CD4-positive, alpha-beta T cell treated with Interleukin-2 at 100 ng/mL for 4 hours (primary cell): ENCODE data around the gene PLAU.
"Not testable (repeated sequence)": the region's sequence is repeated elsewhere in the genome, so short reads cannot be mapped to it uniquely, and the experiment has no call there.

Experiments used
- DNase-seq: peaks from one replicate; pipeline ENCODE4 v3.0.0-alpha.2; 2020; ENCODE audit warnings: low spot score

The PLAU gene

DNA sequence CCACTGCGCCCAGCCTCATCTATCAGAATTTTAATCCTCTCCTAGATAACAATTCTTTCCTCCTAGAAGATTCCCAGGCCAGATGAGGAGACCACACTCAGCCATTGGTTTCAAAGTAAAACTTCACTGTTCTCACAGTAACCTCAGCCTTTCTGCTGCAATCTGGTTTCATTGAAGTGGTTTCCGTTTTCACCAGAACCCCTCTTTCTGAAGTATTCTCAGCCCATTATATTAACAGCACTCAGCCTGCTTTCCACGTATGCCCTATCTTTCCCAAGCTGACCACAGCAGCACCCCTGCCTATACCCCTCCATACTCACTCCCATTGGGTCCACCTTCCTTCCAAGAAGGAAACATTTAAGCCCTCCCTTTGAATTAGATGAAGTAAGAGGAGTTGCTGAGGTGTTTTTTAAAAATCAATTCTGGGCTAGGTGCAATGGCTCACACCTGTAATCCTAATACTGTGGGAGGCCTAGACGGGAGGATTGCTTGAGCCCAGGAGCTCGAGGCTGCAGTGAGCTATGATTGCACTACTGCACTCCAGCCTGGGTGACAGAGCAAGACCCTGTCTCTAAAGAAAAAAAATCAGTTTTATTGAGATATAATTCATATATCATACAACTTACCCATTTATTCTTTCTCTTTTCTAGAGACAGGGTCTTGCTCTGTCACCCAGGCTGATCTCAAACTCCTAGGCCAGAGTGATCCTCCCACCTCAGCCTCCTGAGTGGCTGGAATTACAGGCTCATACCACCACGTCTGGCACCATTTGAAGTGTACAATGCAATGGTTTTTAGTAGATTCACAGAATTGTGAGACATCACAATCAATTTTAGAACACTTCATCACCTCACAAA, 11.3 kb downstream of the PLAU start:
- peak; percentile 70 for DNase-seq

DNA sequence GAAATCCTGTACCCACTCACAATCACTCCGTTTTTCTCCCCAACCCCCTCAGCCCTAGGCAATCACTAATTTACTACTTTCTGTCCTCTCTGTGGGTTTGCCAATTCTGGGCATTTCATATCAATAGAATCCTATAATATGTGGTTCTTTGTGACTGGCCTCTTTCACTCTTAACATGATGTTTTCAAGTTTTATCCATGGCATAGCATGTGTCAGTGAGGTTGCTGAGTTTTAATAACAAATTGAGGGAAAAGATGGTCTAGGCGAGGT, 11.9 kb downstream of the PLAU start:
- no peak for DNase-seq

DNA sequence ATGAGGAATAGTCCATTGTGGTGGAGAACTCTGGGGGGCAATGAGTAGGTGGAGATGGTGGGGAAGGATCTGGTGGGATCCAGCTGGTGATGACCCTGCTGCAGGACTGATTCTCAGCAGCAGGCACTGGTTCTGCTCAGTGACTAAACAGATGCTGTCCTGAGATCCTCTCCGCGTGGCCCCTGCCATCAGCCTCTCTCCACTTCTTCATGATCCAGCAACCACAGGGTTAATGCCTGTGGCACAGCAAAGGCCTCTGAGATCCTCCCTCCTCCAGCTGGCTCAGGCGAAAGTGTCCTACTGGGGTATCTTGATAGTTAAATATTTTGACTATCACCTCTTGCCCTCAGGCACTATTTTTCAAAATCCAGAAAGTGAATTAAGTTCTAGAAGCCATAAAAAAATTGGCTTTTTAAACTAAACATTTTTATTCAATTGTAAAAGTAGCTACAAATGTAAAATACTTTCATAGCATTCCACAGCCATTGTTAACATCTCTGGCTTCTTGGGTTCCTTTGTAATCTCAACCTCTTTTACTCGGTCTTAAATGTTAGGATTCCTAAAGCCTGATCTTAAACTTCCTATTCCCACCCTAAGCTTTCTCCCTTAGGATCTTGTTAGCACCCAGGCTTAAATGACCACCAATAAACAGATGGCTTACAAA, 13.1 kb downstream of the PLAU start:
- DNase-seq, result no peak

DNA sequence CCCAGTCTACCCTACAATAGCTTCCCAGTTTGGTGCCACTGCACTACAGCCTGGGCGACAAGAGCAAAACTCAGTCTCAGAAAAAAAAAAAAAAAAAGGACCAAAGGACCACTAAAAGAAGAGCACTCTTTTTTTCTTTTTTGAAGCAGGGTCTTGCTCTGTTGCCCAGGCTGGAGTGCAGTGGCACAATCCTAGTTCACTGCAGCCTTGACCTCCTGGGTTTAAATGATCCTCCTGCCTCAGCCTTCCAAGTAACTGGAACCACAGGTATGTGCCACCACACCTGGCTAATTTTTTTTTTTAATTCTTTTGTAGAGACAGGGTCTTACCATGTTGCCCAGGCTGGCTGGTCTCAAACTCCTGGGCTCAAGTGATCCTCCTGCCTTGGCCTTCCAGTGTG, 14.0 kb downstream of the PLAU start:
- no peak for DNase-seq

DNA sequence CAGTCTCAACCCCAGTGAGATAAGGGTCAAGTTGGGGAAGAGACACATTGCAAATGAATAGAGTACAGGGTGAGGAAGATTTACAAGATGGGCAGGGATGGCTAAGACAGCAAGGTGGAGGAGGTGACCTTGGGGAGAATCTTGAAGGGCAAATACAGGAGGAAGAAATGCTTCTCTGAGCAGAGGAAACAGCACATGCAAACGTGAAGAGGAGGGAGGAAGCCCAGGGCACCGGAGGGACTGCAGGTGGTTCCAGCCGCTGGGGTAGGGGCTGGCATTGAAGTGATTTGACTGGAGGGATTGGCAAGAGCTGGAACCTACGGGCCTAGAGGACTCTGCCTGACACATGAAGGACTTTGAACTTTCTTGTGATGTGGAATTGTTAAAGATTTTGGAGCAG, 14.6 kb downstream of the PLAU start:
- no peak for DNase-seq

DNA sequence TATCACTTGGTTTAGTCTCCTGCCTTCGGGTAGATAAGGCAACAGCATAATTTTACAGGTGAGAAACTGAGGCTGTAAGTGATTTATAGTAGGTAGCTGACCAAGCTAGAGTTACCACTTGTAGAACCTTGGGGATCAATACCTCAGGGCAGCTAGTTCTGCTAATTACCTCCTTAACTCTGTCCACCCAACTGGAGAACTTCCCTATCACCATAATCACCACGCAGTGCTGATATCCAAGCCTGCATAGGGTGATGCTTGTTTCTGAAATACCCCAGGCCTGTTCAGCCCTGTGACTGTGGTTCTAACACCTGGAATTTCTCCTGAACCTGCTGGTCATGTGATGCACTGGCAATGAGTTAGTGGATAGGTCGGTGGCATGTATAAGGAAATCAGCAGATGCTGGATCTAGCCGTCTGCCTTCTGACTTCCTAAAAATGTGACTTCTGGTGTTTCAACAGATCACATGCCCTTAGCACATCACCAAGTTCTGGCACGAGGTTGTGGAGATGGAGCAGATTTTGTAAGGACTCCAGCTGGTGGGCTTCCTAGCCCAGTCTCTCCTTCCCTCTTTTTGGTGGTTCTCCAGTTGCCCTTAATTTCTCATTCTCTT, 15.3 kb downstream of the PLAU start:
- DNase-seq, result no peak

DNA sequence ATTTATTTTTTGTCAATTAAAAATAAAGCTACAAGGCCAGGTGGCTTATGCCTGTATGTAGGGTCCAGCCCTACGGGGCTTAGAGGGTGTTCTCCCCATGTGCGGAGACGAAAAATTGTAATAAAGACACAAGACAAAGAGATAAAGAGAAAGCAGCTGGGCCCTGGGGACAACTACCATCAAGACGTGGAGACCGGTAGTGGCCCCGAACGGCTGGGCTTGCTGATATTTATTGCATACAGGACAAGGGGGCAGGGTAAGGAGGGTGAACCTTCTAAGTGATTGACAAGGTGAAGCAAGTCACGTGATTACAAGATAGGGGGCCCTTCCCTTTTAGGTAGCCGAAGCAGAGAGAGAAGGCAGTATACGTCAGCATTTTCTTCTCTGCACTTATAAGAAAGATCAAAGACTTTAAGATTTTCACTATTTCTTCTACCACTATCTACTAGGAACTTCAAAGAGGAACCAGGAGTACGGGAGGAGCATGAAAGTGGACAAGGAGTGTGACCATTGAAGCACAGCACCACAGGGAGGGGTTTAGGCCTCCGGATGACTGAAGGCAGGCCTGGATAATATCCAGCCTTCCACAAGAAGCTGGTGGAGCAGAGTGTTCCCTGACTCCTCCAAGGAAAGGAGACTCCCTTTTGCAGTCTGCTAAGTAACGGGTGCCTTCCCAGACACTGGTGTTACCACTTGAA, 19.8 kb downstream of the PLAU start:
- not testable (repeated sequence) for DNase-seq

DNA sequence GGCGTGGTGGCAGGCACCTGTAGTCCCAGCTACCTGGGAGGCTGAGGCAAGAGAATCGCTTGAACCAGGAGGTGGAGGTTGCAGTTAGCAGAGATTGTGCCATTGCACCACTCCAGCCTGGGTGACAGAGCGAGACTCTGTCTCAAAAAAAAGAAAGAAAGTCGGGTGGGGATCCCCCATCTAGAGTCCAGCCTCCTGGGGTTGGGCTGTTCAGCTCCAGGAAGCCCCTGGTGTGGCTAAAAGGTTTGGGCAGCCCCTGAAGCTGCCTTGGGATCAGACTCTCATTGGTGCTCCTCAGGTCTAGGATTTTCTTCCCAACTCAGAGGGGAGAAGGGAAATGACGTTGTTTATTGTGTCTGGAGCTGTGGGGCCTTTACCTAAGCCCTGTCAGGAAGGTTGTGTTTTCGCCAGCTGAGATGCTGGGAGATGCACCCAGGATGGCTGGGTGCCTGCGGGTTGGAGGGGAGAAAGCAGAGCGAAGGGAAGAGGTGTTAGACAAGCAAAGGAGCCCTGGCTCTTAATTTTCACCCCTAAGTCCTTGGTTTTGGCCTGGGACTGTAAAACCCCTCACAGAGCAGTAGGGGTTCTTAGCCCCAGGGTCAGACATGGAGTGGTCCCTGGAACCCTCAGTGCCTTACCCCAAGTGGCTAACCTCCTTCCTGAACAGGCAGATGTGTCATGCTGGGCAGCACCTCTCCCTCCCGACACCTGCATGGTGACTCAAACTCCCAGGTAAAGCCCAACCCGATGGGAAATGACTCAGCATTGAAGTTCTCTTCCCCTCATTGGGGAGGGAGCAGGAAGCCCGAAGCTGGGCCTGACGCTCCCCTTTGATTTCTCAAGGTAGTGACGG, 21.1 kb downstream of the PLAU start:
- peak; percentile 86 for DNase-seq

DNA sequence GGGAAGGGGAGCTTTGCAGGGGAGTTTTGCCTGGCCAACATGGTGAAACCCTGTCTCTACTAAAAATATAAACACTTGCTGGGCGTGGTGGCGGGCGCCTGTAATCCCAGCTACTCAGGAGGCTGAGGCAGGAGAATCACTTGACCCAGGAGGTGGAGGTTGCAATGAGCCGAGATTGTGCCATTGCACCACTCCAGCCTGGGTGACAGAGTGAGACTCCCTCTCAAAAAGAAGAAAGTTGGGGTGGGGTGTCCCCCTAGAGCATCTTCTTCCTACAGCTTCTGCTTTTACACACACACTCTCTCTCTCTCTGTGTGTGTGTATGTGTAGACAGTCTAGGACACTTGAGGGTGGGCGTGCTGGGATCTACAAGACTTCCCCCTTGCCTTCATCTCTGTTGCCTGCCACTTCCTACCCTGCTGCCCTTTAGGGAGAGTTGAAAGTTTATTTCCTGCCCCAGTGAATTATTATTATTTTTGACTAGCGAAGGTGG, 21.7 kb downstream of the PLAU start:
- no peak for DNase-seq

DNA sequence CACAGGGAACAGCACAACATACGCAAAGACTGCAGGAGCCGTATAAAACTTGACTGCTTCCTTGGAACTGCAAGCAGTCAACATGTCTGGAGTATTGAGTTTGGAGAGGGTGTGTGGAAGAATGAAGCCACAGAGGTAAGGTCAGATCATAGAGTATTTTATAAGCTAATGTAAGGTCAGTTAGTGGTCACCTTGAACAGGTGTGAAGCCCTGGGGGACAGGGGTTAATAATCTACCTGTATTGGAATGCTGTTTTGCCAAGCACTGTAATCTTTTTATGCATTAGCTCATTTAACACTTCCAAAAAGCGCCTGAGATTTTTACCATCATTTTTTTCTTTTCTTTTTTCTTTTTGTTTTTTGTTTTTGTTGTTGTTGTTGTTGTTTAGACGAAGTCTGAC, 23.1 kb downstream of the PLAU start:
- DNase-seq, result no peak

DNA sequence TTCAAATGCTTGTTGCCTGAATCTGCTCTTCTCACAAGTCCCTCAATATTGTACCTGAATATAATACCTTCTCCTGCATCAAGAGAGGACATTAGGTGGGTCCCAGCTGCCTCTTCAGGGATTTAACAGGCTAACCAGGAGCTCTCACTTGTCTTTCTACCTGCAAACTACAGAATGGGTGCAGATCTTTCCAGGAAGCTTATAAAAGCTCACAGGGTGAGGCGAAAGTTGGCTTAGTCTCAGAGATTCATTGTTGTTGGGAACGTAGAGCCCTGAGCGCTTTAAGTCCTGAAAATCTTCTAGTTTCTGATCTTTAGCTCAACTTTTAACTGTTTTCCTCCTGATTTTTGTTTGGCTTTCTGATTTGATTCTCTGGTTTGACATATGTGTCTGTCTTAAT, 25.0 kb downstream of the PLAU start:
- no peak for DNase-seq

DNA sequence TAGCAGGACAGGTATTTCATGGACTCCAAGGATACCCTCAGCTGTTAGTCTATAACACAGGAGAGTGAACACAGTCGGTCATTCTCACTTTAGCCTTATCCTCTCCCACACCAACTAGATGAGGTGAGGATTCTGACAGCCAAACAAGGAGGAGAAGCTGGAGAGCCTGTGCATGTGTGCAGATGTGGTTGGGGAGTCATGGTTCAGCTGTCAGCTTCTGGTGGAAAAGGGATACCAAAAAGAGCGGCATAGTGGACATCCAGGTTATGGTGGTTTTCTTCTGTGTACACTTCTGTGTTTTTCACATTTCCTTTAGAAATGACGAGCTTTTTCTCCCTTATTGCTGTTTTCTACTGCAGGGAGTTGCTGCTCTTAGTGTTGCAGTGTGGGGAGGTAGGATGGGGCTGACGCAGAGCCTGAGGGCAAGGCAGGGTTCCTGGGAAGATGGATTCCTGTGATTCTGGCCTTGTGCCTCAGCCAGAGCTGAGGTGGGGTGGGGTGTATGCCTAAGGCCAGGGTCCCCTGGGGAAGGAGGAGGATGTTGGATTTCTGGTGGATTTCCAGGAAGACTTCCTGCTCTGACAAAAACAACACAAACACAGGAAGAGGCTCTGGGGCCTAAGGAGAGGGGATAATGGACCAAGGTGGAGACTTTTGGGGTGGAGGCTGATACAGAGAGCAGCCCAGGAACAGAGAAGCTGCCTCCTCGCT, 26.6 kb downstream of the PLAU start:
- no peak for DNase-seq

DNA sequence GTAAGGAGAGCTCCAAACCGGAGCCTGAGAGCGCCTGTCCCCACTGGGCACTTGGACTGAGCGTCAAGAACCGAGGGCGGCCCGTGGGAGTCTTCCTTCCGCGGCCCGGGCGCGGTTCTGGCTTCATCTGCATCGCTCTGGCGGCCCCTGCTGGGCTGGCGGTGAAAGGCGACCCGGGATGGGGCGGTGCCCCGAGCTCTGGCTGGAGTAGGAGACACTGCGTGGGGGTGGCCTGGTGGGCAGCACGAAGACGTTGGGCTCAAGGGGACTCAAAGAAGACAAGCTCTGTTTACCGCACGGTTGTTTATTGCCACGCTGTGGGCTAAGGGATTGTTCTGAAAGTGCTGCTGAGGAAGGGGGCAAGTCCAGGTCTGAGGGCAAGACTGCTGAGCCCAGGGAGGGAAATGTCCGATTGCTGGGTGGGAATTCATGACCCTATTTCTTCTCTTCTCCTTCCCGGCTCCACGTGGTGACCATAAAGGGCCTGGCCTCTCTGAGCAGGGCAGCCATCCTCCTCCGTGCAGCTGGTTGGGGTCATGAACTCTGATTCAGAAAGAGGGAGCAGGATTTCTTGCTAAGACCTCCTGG, 29.8 kb downstream of the PLAU start:
- peak; percentile 87 for DNase-seq

DNA sequence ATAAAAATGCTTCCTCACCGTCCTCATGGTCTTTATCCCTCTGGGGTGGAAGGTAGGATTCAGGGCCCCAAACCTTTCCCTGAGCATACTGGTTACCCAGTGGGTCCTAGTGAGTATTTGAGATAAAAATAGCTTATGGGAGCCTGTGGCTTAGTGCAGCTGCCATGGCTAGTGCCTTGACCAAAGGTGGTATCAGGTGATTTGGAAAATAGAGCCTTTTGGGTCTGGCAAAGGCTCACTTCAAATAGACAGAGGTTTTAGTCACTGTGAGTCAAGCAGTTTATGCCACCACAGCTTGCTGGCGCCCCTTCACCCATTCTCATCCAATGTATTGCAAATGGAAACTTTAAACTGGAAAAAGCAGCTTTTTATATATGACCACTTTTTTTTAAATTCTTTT, 30.4 kb downstream of the PLAU start:
- no peak for DNase-seq

DNA sequence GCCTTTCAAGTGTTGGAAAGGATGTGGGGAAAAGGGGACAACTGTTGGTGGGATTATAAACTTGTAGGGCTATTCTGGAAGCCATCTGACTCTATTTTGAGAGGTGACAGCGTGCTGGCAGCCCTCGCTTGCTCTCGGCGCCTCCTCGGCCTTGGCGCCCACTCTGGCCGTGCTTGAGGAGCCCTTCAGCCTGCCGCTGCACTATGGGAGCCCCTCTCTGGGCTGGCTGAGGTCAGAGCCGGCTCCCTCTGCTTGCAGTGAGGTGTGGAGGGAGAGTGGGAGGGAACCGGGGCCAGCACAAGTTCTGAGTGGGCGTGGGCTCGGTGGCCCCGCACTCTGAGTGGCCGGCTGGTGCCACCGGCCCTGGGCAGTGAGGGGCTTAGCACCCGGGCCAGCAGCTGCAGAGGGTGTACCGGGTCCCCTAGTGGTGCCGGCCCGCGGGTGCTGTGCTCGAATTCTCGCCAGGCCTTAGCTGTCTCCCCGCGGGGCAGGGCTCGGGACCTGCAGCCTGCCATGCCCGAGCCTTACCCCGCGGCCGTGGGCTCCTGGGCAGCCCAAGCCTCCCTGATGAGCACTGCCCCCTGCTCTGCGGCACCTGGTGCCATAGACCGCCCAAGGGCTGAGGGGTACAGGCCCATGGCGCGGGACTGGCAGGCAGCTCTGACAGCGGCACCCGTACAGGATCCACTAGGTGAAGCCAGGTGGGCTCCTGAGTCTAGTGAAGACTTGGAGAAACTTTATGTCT, 33.6 kb downstream of the PLAU start:
- DNase-seq, result no peak

DNA sequence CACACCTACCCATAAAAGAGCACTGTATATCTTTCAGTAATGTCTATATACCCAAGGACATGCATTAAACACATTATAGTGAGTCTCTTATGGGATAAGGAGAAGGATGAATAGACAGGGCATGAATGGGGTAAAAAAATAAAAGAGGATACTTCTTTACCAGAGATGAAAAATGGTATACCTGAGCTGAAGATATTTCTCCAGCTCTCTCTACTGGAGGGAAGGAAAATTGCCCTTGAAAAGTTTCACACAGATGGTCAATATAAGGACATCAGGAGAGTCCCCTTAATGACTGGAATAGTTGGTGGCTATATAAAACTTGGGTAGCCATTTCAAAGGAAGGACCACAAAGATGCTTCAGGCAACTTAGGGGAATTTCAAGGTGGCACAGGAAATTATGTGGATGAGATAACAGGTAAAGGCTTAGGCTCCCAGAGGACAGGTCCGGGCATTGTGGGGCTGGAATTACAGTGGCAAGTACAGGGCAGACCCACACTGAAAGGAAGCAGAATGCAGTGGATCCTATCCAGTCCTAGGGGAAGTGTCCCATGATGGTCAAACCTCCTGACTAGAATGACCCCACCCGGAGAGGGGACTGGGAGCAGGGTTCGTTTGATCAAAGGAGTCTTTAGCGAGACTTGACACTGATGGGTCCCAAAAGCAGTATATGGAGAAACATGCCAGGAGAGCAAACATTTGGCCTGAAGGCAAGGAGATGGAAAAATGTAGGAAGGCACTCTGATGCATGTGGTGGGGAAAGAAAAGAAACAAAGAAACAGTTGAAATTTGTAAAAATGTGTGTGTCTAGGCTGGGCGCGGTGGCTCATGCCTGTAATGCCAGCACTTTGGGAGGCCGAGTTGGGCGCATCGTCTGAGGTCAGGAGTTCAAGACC, 35.6 kb downstream of the PLAU start:
- DNase-seq, result no peak

DNA sequence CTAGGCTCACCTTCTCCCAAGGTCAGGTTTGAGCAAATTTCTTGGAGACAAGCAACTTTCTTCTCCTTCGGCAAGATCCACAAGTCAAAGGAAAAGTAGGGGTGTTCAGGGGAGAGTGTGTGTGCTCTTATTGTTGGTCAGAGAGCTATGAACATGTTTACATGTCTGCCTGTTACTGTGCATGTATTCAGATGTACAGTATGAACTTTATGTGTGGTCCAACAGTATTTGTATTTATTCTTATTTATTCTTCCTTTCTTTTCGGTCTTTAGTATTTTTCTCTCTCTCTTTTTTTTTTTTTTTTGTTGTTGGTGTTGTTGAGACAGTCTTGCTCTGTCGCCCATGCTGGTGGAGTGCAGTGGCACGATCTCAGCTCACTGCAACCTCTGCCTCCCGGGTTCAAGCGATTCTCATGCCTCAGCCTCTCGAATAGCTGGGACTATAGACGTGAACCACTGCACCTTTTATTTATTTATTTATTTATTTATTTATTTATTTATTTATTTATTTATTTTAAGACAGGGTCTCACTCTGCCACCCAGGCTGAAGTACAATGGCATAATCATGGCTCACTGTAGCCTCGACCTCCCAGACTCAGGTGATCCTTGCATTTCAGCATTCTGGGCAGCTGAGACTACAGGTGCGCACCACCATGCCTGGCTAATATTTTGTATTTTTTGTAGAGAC, 38.2 kb downstream of the PLAU start:
- no peak for DNase-seq
